MM.1S (cell line): ENCODE results near the gene TRIM44.

Source experiments
- DNase-seq: peaks from one replicate; pipeline ENCODE4 v3.0.0-alpha.2; 2015
- H2AFZ ChIP-seq: fragments of 300-600 bp; sonication (generic); 2 replicates; pipeline ENCODE4 v1.6.0; 2016; ENCODE audit warnings: antibody characterized with exemption, low read length
- H3F3A ChIP-seq: fragments of 300-600 bp; sonication (generic); 2 replicates; pipeline ENCODE4 v1.6.1; 2016; ENCODE audit warnings: mild to moderate bottlenecking, antibody characterized with exemption, low read length, moderate library complexity, mixed read lengths; ENCODE audit not compliant: insufficient read depth
- H3K27ac ChIP-seq: fragments of 300-600 bp; sonication (generic); 2 replicates; pipeline ENCODE4 v1.5.1; 2016; ENCODE audit warnings: mild to moderate bottlenecking, low read length
- H3K27me3 ChIP-seq: fragments of 300-600 bp; sonication (generic); replicated peaks from 2 replicates; pipeline ENCODE4 v1.6.0; 2016; ENCODE audit warnings: low read length; ENCODE audit not compliant: insufficient read depth
- H3K36me3 ChIP-seq: fragments of 300-600 bp; sonication (generic); replicated peaks from 2 replicates; pipeline ENCODE4 v1.6.1; 2016; ENCODE audit warnings: mild to moderate bottlenecking, low read length, mixed read lengths; ENCODE audit not compliant: insufficient read depth
- H3K4me1 ChIP-seq: fragments of 300-600 bp; sonication (generic); 2 replicates; pipeline ENCODE4 v1.6.1; 2016; ENCODE audit warnings: low read length, mixed read lengths
- H3K4me2 ChIP-seq: fragments of 300-600 bp; sonication (generic); 2 replicates; pipeline ENCODE4 v1.6.0; 2016; ENCODE audit warnings: low read depth, low read length
- H3K4me3 ChIP-seq: fragments of 300-600 bp; sonication (generic); 2 replicates; pipeline ENCODE4 v1.5.1; 2016; ENCODE audit warnings: low read length, mixed read lengths
- H3K79me2 ChIP-seq: fragments of 300-600 bp; sonication (generic); 2 replicates; pipeline ENCODE4 v1.6.1; 2016; ENCODE audit warnings: mixed run types, low read length, mixed read lengths
- H3K9ac ChIP-seq: fragments of 300-600 bp; sonication (generic); 2 replicates; pipeline ENCODE4 v1.6.1; 2016; ENCODE audit warnings: low read length, mixed read lengths
- H3K9me2 ChIP-seq: fragments of 300-600 bp; sonication (generic); replicated peaks from 2 replicates; pipeline ENCODE4 v1.6.1; 2016; ENCODE audit warnings: mild to moderate bottlenecking, low read length, mixed read lengths; ENCODE audit not compliant: insufficient read depth
- H3K9me3 ChIP-seq: fragments of 300-600 bp; sonication (generic); replicated peaks from 2 replicates; pipeline ENCODE4 v1.6.1; 2016; ENCODE audit warnings: mild to moderate bottlenecking, low read length, mixed read lengths; ENCODE audit not compliant: insufficient read depth
- H4K20me1 ChIP-seq: fragments of 300-600 bp; sonication (generic); 2 replicates; pipeline ENCODE4 v1.6.1; 2016; ENCODE audit warnings: mild to moderate bottlenecking, low read length, moderate library complexity, mixed read lengths; ENCODE audit not compliant: insufficient read depth
- EZH2 ChIP-seq: fragments of 300-600 bp; sonication (generic); optimal IDR thresholded peaks from 2 replicates; pipeline ENCODE3; 2017; ENCODE audit warnings: low read depth, mild to moderate bottlenecking, antibody characterized with exemption, low read length, mixed read lengths
- EZH2phosphoT487 ChIP-seq: fragments of 300-600 bp; sonication (generic); IDR thresholded peaks from 2 replicates; pipeline ENCODE4 v1.6.1; 2018; ENCODE audit warnings: antibody characterized with exemption, low read length
- TF ChIP-seq, protein P1 (sequence below): fragments of 300-600 bp; sonication (generic); IDR thresholded peaks from 2 replicates; pipeline ENCODE4 v1.5.1; 2016; ENCODE audit warnings: antibody characterized with exemption, low read length, mixed read lengths

TRIM44 gene

DNA sequence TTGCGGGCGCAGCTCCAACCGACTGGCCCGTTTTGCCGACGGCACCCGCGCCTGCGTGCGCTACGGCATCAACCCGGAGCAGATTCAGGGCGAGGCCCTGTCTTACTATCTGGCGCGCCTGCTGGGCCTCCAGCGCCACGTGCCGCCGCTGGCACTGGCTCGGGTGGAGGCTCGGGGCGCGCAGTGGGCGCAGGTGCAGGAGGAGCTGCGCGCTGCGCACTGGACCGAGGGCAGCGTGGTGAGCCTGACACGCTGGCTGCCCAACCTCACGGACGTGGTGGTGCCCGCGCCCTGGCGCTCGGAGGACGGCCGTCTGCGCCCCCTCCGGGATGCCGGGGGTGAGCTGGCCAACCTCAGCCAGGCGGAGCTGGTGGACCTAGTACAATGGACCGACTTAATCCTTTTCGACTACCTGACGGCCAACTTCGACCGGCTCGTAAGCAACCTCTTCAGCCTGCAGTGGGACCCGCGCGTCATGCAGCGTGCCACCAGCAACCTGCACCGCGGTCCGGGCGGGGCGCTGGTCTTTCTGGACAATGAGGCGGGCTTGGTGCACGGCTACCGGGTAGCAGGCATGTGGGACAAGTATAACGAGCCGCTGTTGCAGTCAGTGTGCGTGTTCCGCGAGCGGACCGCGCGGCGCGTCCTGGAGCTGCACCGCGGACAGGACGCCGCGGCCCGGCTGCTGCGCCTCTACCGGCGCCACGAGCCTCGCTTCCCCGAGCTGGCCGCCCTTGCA lies 43.3 kb upstream of the TRIM44 start:
- H3K9me3 ChIP-seq = no peaks in the 10 kb centered on the region
- no peaks in the 10 kb centered on the region for H3K4me1 ChIP-seq
- no peaks in the 10 kb centered on the region for H3K9me2 ChIP-seq
- no peaks in the 10 kb centered on the region for H3K27me3 ChIP-seq
- TF ChIP-seq EZH2 (no peak), EZH2phosphoT487 (no peak)
- TF ChIP-seq, protein P1, sequence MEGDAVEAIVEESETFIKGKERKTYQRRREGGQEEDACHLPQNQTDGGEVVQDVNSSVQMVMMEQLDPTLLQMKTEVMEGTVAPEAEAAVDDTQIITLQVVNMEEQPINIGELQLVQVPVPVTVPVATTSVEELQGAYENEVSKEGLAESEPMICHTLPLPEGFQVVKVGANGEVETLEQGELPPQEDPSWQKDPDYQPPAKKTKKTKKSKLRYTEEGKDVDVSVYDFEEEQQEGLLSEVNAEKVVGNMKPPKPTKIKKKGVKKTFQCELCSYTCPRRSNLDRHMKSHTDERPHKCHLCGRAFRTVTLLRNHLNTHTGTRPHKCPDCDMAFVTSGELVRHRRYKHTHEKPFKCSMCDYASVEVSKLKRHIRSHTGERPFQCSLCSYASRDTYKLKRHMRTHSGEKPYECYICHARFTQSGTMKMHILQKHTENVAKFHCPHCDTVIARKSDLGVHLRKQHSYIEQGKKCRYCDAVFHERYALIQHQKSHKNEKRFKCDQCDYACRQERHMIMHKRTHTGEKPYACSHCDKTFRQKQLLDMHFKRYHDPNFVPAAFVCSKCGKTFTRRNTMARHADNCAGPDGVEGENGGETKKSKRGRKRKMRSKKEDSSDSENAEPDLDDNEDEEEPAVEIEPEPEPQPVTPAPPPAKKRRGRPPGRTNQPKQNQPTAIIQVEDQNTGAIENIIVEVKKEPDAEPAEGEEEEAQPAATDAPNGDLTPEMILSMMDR = no peak
- H3K4me3 ChIP-seq = peak overlapping the region; percentile 73
- no peak overlapping the region for H3K27ac ChIP-seq
- H3K36me3 ChIP-seq = no peaks in the 10 kb centered on the region
- peaks cover 12% of the 10 kb centered on the region for H3F3A ChIP-seq
- H3K4me2 ChIP-seq = peak overlapping the region; percentile 97
- H3K9ac ChIP-seq = peak overlapping the region; percentile 48; the same call in 1 of the 2 replicates
- no peaks in the 10 kb centered on the region for H4K20me1 ChIP-seq
- peak; percentile 65 for DNase-seq
- H2AFZ ChIP-seq = peak overlapping the region; percentile 74
- H3K79me2 ChIP-seq = no peaks in the 10 kb centered on the region

DNA sequence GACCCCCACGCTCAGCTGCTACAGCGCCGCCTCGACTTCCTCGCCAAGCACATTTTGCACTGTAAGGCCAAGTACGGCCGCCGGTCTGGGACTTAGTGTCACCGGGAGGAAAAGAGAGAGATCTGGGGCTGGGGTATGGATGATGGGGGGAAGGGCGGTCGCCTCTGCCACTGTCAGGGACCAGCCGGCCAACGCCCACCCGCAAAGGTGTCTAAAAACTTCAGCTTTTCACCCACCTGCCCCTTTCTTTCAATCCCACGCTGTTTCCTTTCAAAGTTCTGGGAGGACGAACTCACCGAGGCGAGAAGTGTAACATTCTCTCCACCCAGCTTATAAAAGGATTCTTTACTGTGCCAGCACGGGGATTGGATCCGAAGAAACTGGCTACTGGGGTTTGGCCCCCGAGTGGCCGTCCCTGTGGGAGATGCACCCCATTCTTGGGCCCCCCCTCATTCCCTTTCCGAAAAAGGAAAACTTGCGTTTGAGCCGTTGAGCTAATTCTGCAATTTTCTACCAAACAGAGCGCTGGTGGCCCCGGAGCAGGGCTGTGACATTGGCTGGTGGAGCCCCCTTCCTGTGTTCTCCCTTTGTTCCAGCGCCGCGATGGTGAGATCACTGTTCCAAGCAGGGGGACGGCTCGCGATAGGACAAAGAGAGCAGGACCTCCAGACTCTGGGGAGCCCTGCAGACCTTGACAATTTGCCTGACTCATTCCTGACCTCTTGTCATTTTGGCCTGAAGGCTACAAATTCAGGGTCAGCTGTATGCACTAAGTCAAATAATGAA lies 42.5 kb upstream of the TRIM44 start:
- H3K27ac ChIP-seq = no peak overlapping the region
- no peaks in the 10 kb centered on the region for H3K9me2 ChIP-seq
- no peaks in the 10 kb centered on the region for H3K4me1 ChIP-seq
- no peaks in the 10 kb centered on the region for H3K9me3 ChIP-seq
- no peak overlapping the region for H3K9ac ChIP-seq
- H3F3A ChIP-seq = peaks cover 12% of the 10 kb centered on the region
- H3K27me3 ChIP-seq = no peaks in the 10 kb centered on the region
- TF ChIP-seq, protein P1 = no peak
- no peak for TF ChIP-seq EZH2phosphoT487
- no peak for TF ChIP-seq EZH2
- no peaks in the 10 kb centered on the region for H4K20me1 ChIP-seq
- peak overlapping the region; percentile 97; the same call in 1 of the 2 replicates for H3K4me2 ChIP-seq
- no peaks in the 10 kb centered on the region for H3K36me3 ChIP-seq
- peak overlapping the region; percentile 73 for H3K4me3 ChIP-seq
- no peaks in the 10 kb centered on the region for H3K79me2 ChIP-seq
- H2AFZ ChIP-seq = peak overlapping the region; percentile 74; the same call in 1 of the 2 replicates
- no peak for DNase-seq

DNA sequence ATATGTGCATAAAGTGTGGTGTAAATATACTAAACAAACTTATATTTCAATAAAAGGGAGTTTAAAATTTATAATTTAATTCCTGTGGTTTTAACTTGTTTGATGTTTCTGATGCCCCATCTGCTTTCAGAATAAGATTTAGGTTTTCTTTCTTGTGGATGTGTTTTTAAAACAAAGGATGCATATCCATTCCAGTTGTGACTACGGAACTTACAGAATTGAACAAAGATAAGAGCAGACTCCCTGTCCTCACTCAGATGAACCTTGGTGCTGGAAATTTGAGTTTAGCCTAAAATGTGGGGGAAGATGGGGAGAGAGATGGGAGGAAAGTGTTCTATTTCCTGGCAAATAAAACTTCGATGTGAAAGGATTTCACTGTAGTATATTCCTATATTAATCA lies 41.8 kb upstream of the TRIM44 start:
- Histone ChIP-seq H2AFZ (no peak overlapping the region), H3K79me2 (no peaks in the 10 kb centered on the region), H3K9ac (no peak overlapping the region), H3F3A (peaks cover 12% of the 10 kb centered on the region), H3K27me3 (no peaks in the 10 kb centered on the region), H3K9me2 (no peaks in the 10 kb centered on the region), H3K9me3 (no peaks in the 10 kb centered on the region), H3K36me3 (no peaks in the 10 kb centered on the region), H4K20me1 (no peaks in the 10 kb centered on the region), H3K4me2 (no peak overlapping the region), H3K4me3 (no peak overlapping the region), H3K4me1 (no peaks in the 10 kb centered on the region), H3K27ac (no peak overlapping the region)
- no peak for DNase-seq
- TF ChIP-seq, protein P1 = no peak
- TF ChIP-seq EZH2phosphoT487 (no peak), EZH2 (no peak)
